Activated naive CD4-positive, alpha-beta T cell treated with anti-CD3 and anti-CD28 coated beads, Interleukin-2, amount 10 ng/mL, durations not matched to agents 7 days and 5 days (primary cell): ENCODE measurements around the gene NSMF.

Experiments used
- CTCF ChIA-PET: fragments of 350-600 bp; sonication (Branson Sonifier 250); formaldehyde crosslinking; loops from one replicate; lab custom pipeline; 2021; ENCODE audit warnings: antibody characterized with exemption; lab: Charles Lee
- DNase-seq: peaks from one replicate; pipeline ENCODE4 v3.0.0-alpha.2; 2020
- H3K27ac Mint-ChIP-seq: one replicate; pipeline ENCODE4 v1.8.0; 2021; ENCODE audit warnings: mild to moderate bottlenecking, moderate library complexity, mixed read lengths
- H3K27me3 Mint-ChIP-seq: one replicate; pipeline ENCODE4 v1.8.0; 2021; ENCODE audit warnings: mild to moderate bottlenecking, mixed read lengths
- H3K36me3 Mint-ChIP-seq: one replicate; pipeline ENCODE4 v1.8.0; 2021; ENCODE audit warnings: mixed read lengths
- H3K4me1 Mint-ChIP-seq: one replicate; pipeline ENCODE4 v1.8.0; 2021; ENCODE audit warnings: mixed read lengths
- H3K4me3 Mint-ChIP-seq: one replicate; pipeline ENCODE4 v1.8.0; 2021; ENCODE audit warnings: mild to moderate bottlenecking, moderate library complexity, mixed read lengths
- H3K9me3 Mint-ChIP-seq: one replicate; pipeline ENCODE4 v1.8.0; 2021; ENCODE audit warnings: mixed read lengths

NSMF gene

GRCh38 chr9:137459152-137459600 lies at the start of gene NSMF:
TSS of gene NSMF (minus strand) at chr9:137459334. CDS start at chr9:137459102, 232 bp downstream.
- CTCF ChIA-PET: interaction anchor here (1.0 kb wide), 1 partner anchor 16 kb away, joined by 4 read pairs; no protein-coding TSS in a partner anchor
- DNase-seq: peak; percentile 93
- peak within 1 kb of the TSS; percentile 41 for H3K4me3 Mint-ChIP-seq
- peaks cover 5% of the 10 kb centered on the region for H3K27me3 Mint-ChIP-seq
- peaks cover 50% of the 10 kb centered on the region for H3K4me1 Mint-ChIP-seq
- no peaks in the 10 kb centered on the region for H3K9me3 Mint-ChIP-seq
- peaks cover 5% of the 10 kb centered on the region for H3K36me3 Mint-ChIP-seq
- H3K27ac Mint-ChIP-seq: peak within 1 kb of the TSS; percentile 77

- peaks cover 3% of the 10 kb centered on the region for H3K4me1 Mint-ChIP-seq
- H3K9me3 Mint-ChIP-seq: peaks cover 10% of the 10 kb centered on the region
- peaks cover 9% of the 10 kb centered on the region for H3K36me3 Mint-ChIP-seq
- DNase-seq: no peak
- H3K27ac Mint-ChIP-seq: no peak overlapping the region
- no peak overlapping the region for H3K4me3 Mint-ChIP-seq
- peaks cover 21% of the 10 kb centered on the region for H3K27me3 Mint-ChIP-seq
- CTCF ChIA-PET: no interaction called here
Observed at GRCh38 chr9:137506702-137507171, 47.6 kb upstream of the NSMF start.

- CTCF ChIA-PET: no interaction called here
Observed at GRCh38 chr9:137506274-137506673, 47.1 kb upstream of the NSMF start.

GRCh38 chr9:137505421-137506140 lies 46.4 kb upstream of the NSMF start:
- Mint-ChIP-seq H3K9me3 (peaks cover 13% of the 10 kb centered on the region), H3K4me1 (peaks cover 4% of the 10 kb centered on the region), H3K27ac (no peak overlapping the region), H3K36me3 (peaks cover 11% of the 10 kb centered on the region), H3K27me3 (peaks cover 21% of the 10 kb centered on the region), H3K4me3 (no peak overlapping the region)
- no peak for DNase-seq
- CTCF ChIA-PET: interaction anchor here (0.7 to 1.1 kb wide), 2 partner anchors 19 to 226 kb away, joined by 3 read pairs; no protein-coding TSS in a partner anchor

More at GRCh38 chr9:137506274-137506673, 47.1 kb upstream of the NSMF start:
- H3K4me1 Mint-ChIP-seq: peaks cover 4% of the 10 kb centered on the region
- no peak overlapping the region for H3K4me3 Mint-ChIP-seq
- peaks cover 13% of the 10 kb centered on the region for H3K9me3 Mint-ChIP-seq
- no peak overlapping the region for H3K27ac Mint-ChIP-seq
- peaks cover 11% of the 10 kb centered on the region for H3K36me3 Mint-ChIP-seq
- peaks cover 21% of the 10 kb centered on the region for H3K27me3 Mint-ChIP-seq
- no peak for DNase-seq

- CTCF ChIA-PET: interaction anchor here (1.1 kb wide), 1 partner anchor 20 kb away, joined by 3 read pairs; no protein-coding TSS in a partner anchor
- Mint-ChIP-seq H3K27me3 (peaks cover 21% of the 10 kb centered on the region), H3K9me3 (peaks cover 13% of the 10 kb centered on the region), H3K4me3 (no peak overlapping the region), H3K36me3 (peaks cover 11% of the 10 kb centered on the region), H3K4me1 (peaks cover 4% of the 10 kb centered on the region), H3K27ac (no peak overlapping the region)
- DNase-seq: no peak
Observed at GRCh38 chr9:137504432-137504777, 45.3 kb upstream of the NSMF start.

GRCh38 chr9:137502008-137502911 lies 43.1 kb upstream of the NSMF start:
- peak overlapping the region; percentile 84 for H3K27ac Mint-ChIP-seq
- CTCF ChIA-PET: no interaction called here
- H3K9me3 Mint-ChIP-seq: peaks cover 13% of the 10 kb centered on the region
- no peak for DNase-seq
- H3K27me3 Mint-ChIP-seq: peaks cover 21% of the 10 kb centered on the region
- peaks cover 11% of the 10 kb centered on the region for H3K36me3 Mint-ChIP-seq
- peaks cover 4% of the 10 kb centered on the region for H3K4me1 Mint-ChIP-seq
- peak overlapping the region; percentile 54 for H3K4me3 Mint-ChIP-seq

- no peak for DNase-seq
- Mint-ChIP-seq H3K4me1 (peaks cover 4% of the 10 kb centered on the region), H3K4me3 (peak overlapping the region; percentile 54), H3K36me3 (peaks cover 11% of the 10 kb centered on the region), H3K27me3 (peaks cover 21% of the 10 kb centered on the region), H3K27ac (peak overlapping the region; percentile 84), H3K9me3 (peaks cover 13% of the 10 kb centered on the region)
- CTCF ChIA-PET: no interaction called here
Observed at GRCh38 chr9:137501457-137501856, 42.3 kb upstream of the NSMF start.

GRCh38 chr9:137500666-137501397 lies 41.7 kb upstream of the NSMF start:
- Mint-ChIP-seq H3K36me3 (peaks cover 11% of the 10 kb centered on the region), H3K27me3 (peaks cover 21% of the 10 kb centered on the region), H3K4me3 (no peak overlapping the region), H3K9me3 (peaks cover 13% of the 10 kb centered on the region), H3K4me1 (peaks cover 4% of the 10 kb centered on the region), H3K27ac (no peak overlapping the region)
- no peak for DNase-seq
- CTCF ChIA-PET: no interaction called here

- peaks cover 13% of the 10 kb centered on the region for H3K9me3 Mint-ChIP-seq
- DNase-seq: no peak
- no peak overlapping the region for H3K4me3 Mint-ChIP-seq
- CTCF ChIA-PET: no interaction called here
- peaks cover 11% of the 10 kb centered on the region for H3K36me3 Mint-ChIP-seq
- no peak overlapping the region for H3K27ac Mint-ChIP-seq
- peaks cover 4% of the 10 kb centered on the region for H3K4me1 Mint-ChIP-seq
- H3K27me3 Mint-ChIP-seq: peaks cover 21% of the 10 kb centered on the region
Observed at GRCh38 chr9:137499858-137500661, 40.9 kb upstream of the NSMF start.

- H3K4me3 Mint-ChIP-seq: no peak overlapping the region
- DNase-seq: no peak
- H3K36me3 Mint-ChIP-seq: peaks cover 11% of the 10 kb centered on the region
- H3K27me3 Mint-ChIP-seq: peaks cover 21% of the 10 kb centered on the region
- peaks cover 13% of the 10 kb centered on the region for H3K9me3 Mint-ChIP-seq
- peaks cover 4% of the 10 kb centered on the region for H3K4me1 Mint-ChIP-seq
- CTCF ChIA-PET: no interaction called here
- no peak overlapping the region for H3K27ac Mint-ChIP-seq
Observed at GRCh38 chr9:137499416-137499815, 40.3 kb upstream of the NSMF start.

GRCh38 chr9:137498720-137499150 lies 39.6 kb upstream of the NSMF start:
- Mint-ChIP-seq H3K27ac (no peak overlapping the region), H3K27me3 (peaks cover 19% of the 10 kb centered on the region), H3K4me1 (peaks cover 10% of the 10 kb centered on the region), H3K36me3 (peaks cover 11% of the 10 kb centered on the region), H3K9me3 (peaks cover 13% of the 10 kb centered on the region), H3K4me3 (no peak overlapping the region)
- DNase-seq: no peak
- CTCF ChIA-PET: no interaction called here

GRCh38 chr9:137497921-137498719 lies 39.0 kb upstream of the NSMF start:
- no peak for DNase-seq
- no peak overlapping the region for H3K4me3 Mint-ChIP-seq
- no peak overlapping the region for H3K27ac Mint-ChIP-seq
- CTCF ChIA-PET: no interaction called here
- peaks cover 11% of the 10 kb centered on the region for H3K36me3 Mint-ChIP-seq
- peaks cover 11% of the 10 kb centered on the region for H3K9me3 Mint-ChIP-seq
- peaks cover 13% of the 10 kb centered on the region for H3K27me3 Mint-ChIP-seq
- H3K4me1 Mint-ChIP-seq: peaks cover 10% of the 10 kb centered on the region
